GM19455 (cell line): ENCODE data around the gene TMEM131L.
"Not testable (repeated sequence)": the region's sequence is repeated elsewhere in the genome, so short reads cannot be mapped to it uniquely, and the experiment has no call there.

Experiments used
- ATAC-seq: cut with Tn5 transposase; IDR thresholded peaks from one replicate; pipeline ENCODE4 v1.9.1; 2021; ENCODE audit not compliant: unreplicated experiment

Gene TMEM131L

GRCh38 chr4:153535772-153536513, 69.8 kb downstream of the TMEM131L start:
- ATAC-seq, result no peak

- no peak for ATAC-seq
These were observed 71.4 kb downstream of the TMEM131L start for GRCh38 chr4:153537493-153537960.

GRCh38 chr4:153538487-153539357, 72.6 kb downstream of the TMEM131L start:
- no peak for ATAC-seq

GRCh38 chr4:153539422-153539821, 73.3 kb downstream of the TMEM131L start:
- ATAC-seq, result no peak

GRCh38 chr4:153541456-153542096, 75.4 kb downstream of the TMEM131L start:
- ATAC-seq, result no peak

- no peak for ATAC-seq
These were observed 76.0 kb downstream of the TMEM131L start for GRCh38 chr4:153542131-153542530.

GRCh38 chr4:153542834-153543233, 76.7 kb downstream of the TMEM131L start:
- ATAC-seq, result no peak

- ATAC-seq, result no peak
These were observed 77.2 kb downstream of the TMEM131L start for GRCh38 chr4:153543351-153543750.

- ATAC-seq, result no peak
These were observed 79.7 kb downstream of the TMEM131L start for GRCh38 chr4:153545822-153546221.

GRCh38 chr4:153546280-153546679, 80.1 kb downstream of the TMEM131L start:
- no peak for ATAC-seq

- ATAC-seq, result no peak
These were observed 81.4 kb downstream of the TMEM131L start for GRCh38 chr4:153547520-153547919.

- ATAC-seq, result not testable (repeated sequence)
These were observed 82.7 kb downstream of the TMEM131L start for GRCh38 chr4:153548907-153549306.

GRCh38 chr4:153549405-153549804, 83.2 kb downstream of the TMEM131L start:
- ATAC-seq, result no peak

GRCh38 chr4:153553155-153553818, 87.1 kb downstream of the TMEM131L start:
- no peak for ATAC-seq

GRCh38 chr4:153553819-153554170, 87.6 kb downstream of the TMEM131L start:
- no peak for ATAC-seq

GRCh38 chr4:153555730-153556434, 89.7 kb downstream of the TMEM131L start:
- no peak for ATAC-seq

- no peak for ATAC-seq
These were observed 90.3 kb downstream of the TMEM131L start for GRCh38 chr4:153556435-153556815.

GRCh38 chr4:153560908-153561307, 94.7 kb downstream of the TMEM131L start:
- no peak for ATAC-seq

- no peak for ATAC-seq
These were observed 98.7 kb downstream of the TMEM131L start for GRCh38 chr4:153564630-153565525.
